IPS-18a (cell line): ENCODE data around the gene NCOA5.

ENCODE experiments used
- H3K27ac ChIP-seq: one replicate; pipeline ENCODE4 v1.5.1; 2013; ENCODE audit warnings: low read length
- H3K27me3 ChIP-seq: one replicate; pipeline ENCODE4 v1.6.1; 2013; ENCODE audit warnings: mild to moderate bottlenecking, low read length; ENCODE audit not compliant: control insufficient read depth, insufficient read depth
- H3K36me3 ChIP-seq: one replicate; pipeline ENCODE4 v1.6.1; 2013; ENCODE audit warnings: low read depth, low read length; ENCODE audit not compliant: control insufficient read depth
- H3K4me1 ChIP-seq: one replicate; pipeline ENCODE4 v1.6.1; 2013; ENCODE audit warnings: low read depth, low read length; ENCODE audit not compliant: control insufficient read depth
- H3K4me3 ChIP-seq: one replicate; pipeline ENCODE4 v1.5.1; 2013; ENCODE audit warnings: low read length
- H3K9ac ChIP-seq: one replicate; pipeline ENCODE4 v1.6.1; 2013; ENCODE audit warnings: mild to moderate bottlenecking, low read length, moderate library complexity
- H3K9me3 ChIP-seq: one replicate; pipeline ENCODE4 v1.6.1; 2013; ENCODE audit warnings: low read depth, low read length; ENCODE audit not compliant: control insufficient read depth

NCOA5 gene

GRCh38 chr20:46017272-46017671, 72.5 kb downstream of the NCOA5 start:
- no peak overlapping the region for H3K4me3 ChIP-seq
- peaks cover 27% of the 10 kb centered on the region for H3K27me3 ChIP-seq
- no peak overlapping the region for H3K9ac ChIP-seq
- no peaks in the 10 kb centered on the region for H3K36me3 ChIP-seq
- no peaks in the 10 kb centered on the region for H3K4me1 ChIP-seq
- no peaks in the 10 kb centered on the region for H3K9me3 ChIP-seq
- H3K27ac ChIP-seq = no peak overlapping the region

GRCh38 chr20:46014517-46015396, 75.0 kb downstream of the NCOA5 start:
- Histone ChIP-seq H3K9ac (no peak overlapping the region), H3K4me1 (no peaks in the 10 kb centered on the region), H3K4me3 (peak overlapping the region; percentile 58), H3K27ac (no peak overlapping the region), H3K36me3 (no peaks in the 10 kb centered on the region), H3K27me3 (peaks cover 24% of the 10 kb centered on the region), H3K9me3 (no peaks in the 10 kb centered on the region)

- no peaks in the 10 kb centered on the region for H3K36me3 ChIP-seq
- H3K4me1 ChIP-seq = peaks cover under 1% of the 10 kb centered on the region
- H3K9me3 ChIP-seq = no peaks in the 10 kb centered on the region
- H3K27me3 ChIP-seq = peaks cover 24% of the 10 kb centered on the region
- peak overlapping the region; percentile 58 for H3K4me3 ChIP-seq
- no peak overlapping the region for H3K27ac ChIP-seq
- H3K9ac ChIP-seq = peak overlapping the region; percentile 29
Observed at GRCh38 chr20:46013829-46014516, 75.8 kb downstream of the NCOA5 start.

- Histone ChIP-seq H3K4me3 (peak overlapping the region; percentile 58), H3K27ac (no peak overlapping the region), H3K36me3 (no peaks in the 10 kb centered on the region), H3K9me3 (no peaks in the 10 kb centered on the region), H3K4me1 (peaks cover 6% of the 10 kb centered on the region), H3K27me3 (peaks cover 24% of the 10 kb centered on the region), H3K9ac (no peak overlapping the region)
Observed at GRCh38 chr20:46013322-46013828, 76.4 kb downstream of the NCOA5 start.

GRCh38 chr20:46012921-46013320, 76.8 kb downstream of the NCOA5 start:
- Histone ChIP-seq H3K27me3 (peaks cover 24% of the 10 kb centered on the region), H3K27ac (no peak overlapping the region), H3K4me1 (peaks cover 11% of the 10 kb centered on the region)

GRCh38 chr20:46011631-46012482, 77.9 kb downstream of the NCOA5 start:
- H3K4me1 ChIP-seq = peaks cover 13% of the 10 kb centered on the region
- no peak overlapping the region for H3K9ac ChIP-seq
- no peaks in the 10 kb centered on the region for H3K36me3 ChIP-seq
- H3K9me3 ChIP-seq = no peaks in the 10 kb centered on the region
- no peak overlapping the region for H3K27ac ChIP-seq
- peaks cover 24% of the 10 kb centered on the region for H3K27me3 ChIP-seq
- no peak overlapping the region for H3K4me3 ChIP-seq

More at GRCh38 chr20:46012921-46013320, 76.8 kb downstream of the NCOA5 start:
- no peak overlapping the region for H3K4me3 ChIP-seq
- no peaks in the 10 kb centered on the region for H3K9me3 ChIP-seq
- no peaks in the 10 kb centered on the region for H3K36me3 ChIP-seq
- no peak overlapping the region for H3K9ac ChIP-seq
